Duodenal mucosa (tissue), 2 donors: ENCODE data around the gene HNF1B.
A peak's percentile ranks its signal among the peaks of the same experiment; 100 is the strongest.

Source experiments
- H3K27ac ChIP-seq: one replicate; pipeline ENCODE4 v1.7.0; 2013; ENCODE audit warnings: low read depth, low read length
- H3K27me3 ChIP-seq, 2 donors: one replicate each; pipeline ENCODE4 v1.7.0; 2013; ENCODE audit warnings: low read length in 2 of 2, control low read depth in 1 of 2; ENCODE audit not compliant: insufficient read depth in 2 of 2, control insufficient read depth in 1 of 2
- H3K36me3 ChIP-seq, 2 donors: one replicate each; pipeline ENCODE4 v1.7.0; 2013; ENCODE audit warnings: low read length in 2 of 2, control low read depth in 1 of 2; ENCODE audit not compliant: insufficient read depth in 2 of 2, control insufficient read depth in 1 of 2
- H3K4me1 ChIP-seq, 2 donors: one replicate each; pipeline ENCODE4 v1.7.0; 2013; ENCODE audit warnings: low read length in 2 of 2, control low read depth in 1 of 2; ENCODE audit not compliant: insufficient read depth in 2 of 2, control insufficient read depth in 1 of 2
- H3K4me3 ChIP-seq, 2 donors: one replicate each; pipeline ENCODE4 v1.7.0; 2013; ENCODE audit warnings: low read length in 2 of 2, low read depth in 1 of 2
- H3K9ac ChIP-seq, 2 donors: one replicate each; pipeline ENCODE4 v1.7.0; 2013; ENCODE audit warnings: low read length in 2 of 2, low read depth in 1 of 2
- H3K9me3 ChIP-seq, 2 donors: one replicate each; pipeline ENCODE4 v1.7.0; 2013; ENCODE audit warnings: low read length in 2 of 2, control low read depth in 1 of 2; ENCODE audit not compliant: control insufficient read depth in 1 of 2

HNF1B gene

GRCh38 chr17:37747222-37747621, 2.4 kb upstream of the HNF1B start:
- Histone ChIP-seq H3K9me3 (no peaks in the 10 kb centered on the region), H3K4me1 (peaks cover 11 to 18% of the 10 kb centered on the region in 2 donors), H3K36me3 (no peaks in the 10 kb centered on the region), H3K27ac (no peak overlapping the region), H3K9ac (peak overlapping the region; percentile 76 to 84), H3K4me3 (peak overlapping the region; percentile 76 to 82), H3K27me3 (peaks cover 12 to 21% of the 10 kb centered on the region in 2 donors)

GRCh38 chr17:37746617-37747016, 1.8 kb upstream of the HNF1B start:
- Histone ChIP-seq H3K4me3 (peak overlapping the region; percentile 76 to 82), H3K9ac (peak overlapping the region; percentile 76 to 84), H3K36me3 (no peaks in the 10 kb centered on the region), H3K27ac (peak overlapping the region; percentile 13), H3K27me3 (peaks cover 18 to 27% of the 10 kb centered on the region in 2 donors), H3K9me3 (no peaks in the 10 kb centered on the region), H3K4me1 (peaks cover 16 to 17% of the 10 kb centered on the region in 2 donors)

- H3K27me3 ChIP-seq = peaks cover 19 to 29% of the 10 kb centered on the region in 2 donors
- H3K27ac ChIP-seq = peak overlapping the region; percentile 76
- H3K4me3 ChIP-seq = peak overlapping the region; percentile 76 to 82
These were observed 1.1 kb upstream of the HNF1B start for GRCh38 chr17:37745801-37746426.

GRCh38 chr17:37744633-37744927, 279 bp downstream of the HNF1B start:
- H3K27ac ChIP-seq = peak overlapping the region; percentile 86
- peak overlapping the region; percentile 69 to 76 for H3K9ac ChIP-seq
- peaks cover 27 to 30% of the 10 kb centered on the region in 2 donors for H3K27me3 ChIP-seq

More at GRCh38 chr17:37745801-37746426, 1.1 kb upstream of the HNF1B start:
- Histone ChIP-seq H3K9ac (peak overlapping the region; percentile 76 to 84), H3K9me3 (no peaks in the 10 kb centered on the region), H3K36me3 (no peaks in the 10 kb centered on the region), H3K4me1 (peaks cover 16 to 18% of the 10 kb centered on the region in 2 donors)

GRCh38 chr17:37743875-37744632, 805 bp downstream of the HNF1B start:
- peaks cover 16 to 18% of the 10 kb centered on the region in 2 donors for H3K4me1 ChIP-seq
- peak overlapping the region; percentile 69 to 76 for H3K9ac ChIP-seq
- peak overlapping the region; percentile 76 to 82 for H3K4me3 ChIP-seq
- H3K27ac ChIP-seq = peak overlapping the region; percentile 86
- peaks cover 32 to 35% of the 10 kb centered on the region in 2 donors for H3K27me3 ChIP-seq
- H3K9me3 ChIP-seq = no peaks in the 10 kb centered on the region
- peaks cover 4% of the 10 kb centered on the region in 2 donors for H3K36me3 ChIP-seq

More at GRCh38 chr17:37744633-37744927, 279 bp downstream of the HNF1B start:
- Histone ChIP-seq H3K4me3 (peak overlapping the region; percentile 76 to 82), H3K36me3 (no peaks in the 10 kb centered on the region), H3K9me3 (no peaks in the 10 kb centered on the region), H3K4me1 (peaks cover 16 to 18% of the 10 kb centered on the region in 2 donors)

- Histone ChIP-seq H3K27me3 (peaks cover 33 to 40% of the 10 kb centered on the region in 2 donors), H3K4me1 (peaks cover 16 to 18% of the 10 kb centered on the region in 2 donors), H3K4me3 (peak overlapping the region; percentile 76 to 82), H3K9ac (peak overlapping the region; percentile 69 to 76), H3K9me3 (no peaks in the 10 kb centered on the region), H3K27ac (peak overlapping the region; percentile 86), H3K36me3 (peaks cover 4 to 6% of the 10 kb centered on the region in 2 donors)
These were observed 1.3 kb downstream of the HNF1B start for GRCh38 chr17:37743612-37743874.

- Histone ChIP-seq H3K9ac (peak overlapping the region; percentile 70 to 76), H3K27ac (peak overlapping the region; percentile 86), H3K27me3 (peaks cover 33 to 44% of the 10 kb centered on the region in 2 donors), H3K36me3 (peaks cover 4 to 6% of the 10 kb centered on the region in 2 donors), H3K4me3 (peak overlapping the region; percentile 76 to 82), H3K9me3 (no peaks in the 10 kb centered on the region), H3K4me1 (peaks cover 13 to 18% of the 10 kb centered on the region in 2 donors)
These were observed 1.9 kb downstream of the HNF1B start for GRCh38 chr17:37742762-37743611.

- peak overlapping the region; percentile 72 for H3K27ac ChIP-seq
- H3K9ac ChIP-seq = peak overlapping the region; percentile 70 to 76
- peaks cover 6 to 16% of the 10 kb centered on the region in 2 donors for H3K4me1 ChIP-seq
- H3K27me3 ChIP-seq = peaks cover 33 to 43% of the 10 kb centered on the region in 2 donors
- H3K4me3 ChIP-seq = peak overlapping the region; percentile 71 to 82
- peaks cover 4 to 6% of the 10 kb centered on the region in 2 donors for H3K36me3 ChIP-seq
- no peaks in the 10 kb centered on the region for H3K9me3 ChIP-seq
These were observed 2.6 kb downstream of the HNF1B start for GRCh38 chr17:37742116-37742761.

GRCh38 chr17:37741341-37742115, 3.3 kb downstream of the HNF1B start:
- Histone ChIP-seq H3K4me3 (peak overlapping the region; percentile 71 to 82), H3K27me3 (peaks cover 30 to 36% of the 10 kb centered on the region in 2 donors), H3K36me3 (peaks cover 5 to 6% of the 10 kb centered on the region in 2 donors), H3K4me1 (peaks cover 0 to 14% of the 10 kb centered on the region in 2 donors), H3K9me3 (no peaks in the 10 kb centered on the region), H3K9ac (peak overlapping the region; percentile 70 to 76), H3K27ac (peak overlapping the region; percentile 72)
